H54 (cell line): ENCODE results near the gene CFLAR.

Experiments used
- DNase-seq: peaks from one replicate; pipeline ENCODE4 v3.0.0; 2011; ENCODE audit warnings: low spot score, mixed read lengths; ENCODE audit not compliant: insufficient read length
- FAIRE-seq: peaks from 3 replicates; lab custom pipeline; 2011; peaks lifted over from hg19 to GRCh38; lab: Jason Lieb, UNC
- POLR2A ChIP-seq: IDR thresholded peaks from 2 replicates; pipeline ENCODE4 v1.6.1; 2011; ENCODE audit warnings: low read depth, mild to moderate bottlenecking, low read length

The CFLAR gene

GRCh38 chr2:201191132-201191875 lies 75.3 kb downstream of the CFLAR start:
- DNase-seq (no peak), FAIRE-seq (no peak)
- TF ChIP-seq POLR2A: no peak

GRCh38 chr2:201194097-201194496 lies 78.1 kb downstream of the CFLAR start:
- FAIRE-seq: no peak
- TF ChIP-seq POLR2A: no peak
- no peak for DNase-seq

GRCh38 chr2:201195331-201195730 lies 79.4 kb downstream of the CFLAR start:
- FAIRE-seq (no peak), DNase-seq (no peak)
- TF ChIP-seq POLR2A: no peak

- FAIRE-seq (no peak), DNase-seq (no peak)
- TF ChIP-seq POLR2A: no peak
Measured at GRCh38 chr2:201196003-201196402, 80.0 kb downstream of the CFLAR start.

GRCh38 chr2:201196803-201197202 lies 80.8 kb downstream of the CFLAR start:
- no peak for TF ChIP-seq POLR2A
- FAIRE-seq (no peak), DNase-seq (no peak)

GRCh38 chr2:201197781-201198180 lies 81.8 kb downstream of the CFLAR start:
- no peak for TF ChIP-seq POLR2A
- DNase-seq (no peak), FAIRE-seq (peak; percentile 6)

GRCh38 chr2:201199847-201200246 lies 83.9 kb downstream of the CFLAR start:
- no peak for TF ChIP-seq POLR2A
- FAIRE-seq (no peak), DNase-seq (no peak)

GRCh38 chr2:201200345-201200744 lies 84.4 kb downstream of the CFLAR start:
- TF ChIP-seq POLR2A: no peak
- DNase-seq (no peak), FAIRE-seq (no peak)

GRCh38 chr2:201201371-201201770 lies 85.4 kb downstream of the CFLAR start:
- no peak for TF ChIP-seq POLR2A
- no peak for FAIRE-seq

GRCh38 chr2:201203916-201204654 lies 88.1 kb downstream of the CFLAR start:
- DNase-seq: no peak
- no peak for TF ChIP-seq POLR2A
- no peak for FAIRE-seq

More at GRCh38 chr2:201201371-201201770, 85.4 kb downstream of the CFLAR start:
- no peak for DNase-seq

- FAIRE-seq (no peak), DNase-seq (no peak)
- TF ChIP-seq POLR2A: no peak
Measured at GRCh38 chr2:201204655-201205514, 88.9 kb downstream of the CFLAR start.

GRCh38 chr2:201205515-201205849 lies 89.5 kb downstream of the CFLAR start:
- FAIRE-seq: no peak
- TF ChIP-seq POLR2A: no peak
- DNase-seq: no peak

- DNase-seq (no peak), FAIRE-seq (no peak)
- TF ChIP-seq POLR2A: no peak
Measured at GRCh38 chr2:201208563-201209252, 92.7 kb downstream of the CFLAR start.
